ENCODE data around the gene MYL1. TPM values are rescaled to one million over a fixed set of nuclear protein-coding genes. Genes with fewer than 3 reads are reported as not detected.

Gene MYL1
- total and polyA plus RNA-seq, 2 of the 4 experiments (the other 2 are of a cell fraction) = not detected

DNA sequence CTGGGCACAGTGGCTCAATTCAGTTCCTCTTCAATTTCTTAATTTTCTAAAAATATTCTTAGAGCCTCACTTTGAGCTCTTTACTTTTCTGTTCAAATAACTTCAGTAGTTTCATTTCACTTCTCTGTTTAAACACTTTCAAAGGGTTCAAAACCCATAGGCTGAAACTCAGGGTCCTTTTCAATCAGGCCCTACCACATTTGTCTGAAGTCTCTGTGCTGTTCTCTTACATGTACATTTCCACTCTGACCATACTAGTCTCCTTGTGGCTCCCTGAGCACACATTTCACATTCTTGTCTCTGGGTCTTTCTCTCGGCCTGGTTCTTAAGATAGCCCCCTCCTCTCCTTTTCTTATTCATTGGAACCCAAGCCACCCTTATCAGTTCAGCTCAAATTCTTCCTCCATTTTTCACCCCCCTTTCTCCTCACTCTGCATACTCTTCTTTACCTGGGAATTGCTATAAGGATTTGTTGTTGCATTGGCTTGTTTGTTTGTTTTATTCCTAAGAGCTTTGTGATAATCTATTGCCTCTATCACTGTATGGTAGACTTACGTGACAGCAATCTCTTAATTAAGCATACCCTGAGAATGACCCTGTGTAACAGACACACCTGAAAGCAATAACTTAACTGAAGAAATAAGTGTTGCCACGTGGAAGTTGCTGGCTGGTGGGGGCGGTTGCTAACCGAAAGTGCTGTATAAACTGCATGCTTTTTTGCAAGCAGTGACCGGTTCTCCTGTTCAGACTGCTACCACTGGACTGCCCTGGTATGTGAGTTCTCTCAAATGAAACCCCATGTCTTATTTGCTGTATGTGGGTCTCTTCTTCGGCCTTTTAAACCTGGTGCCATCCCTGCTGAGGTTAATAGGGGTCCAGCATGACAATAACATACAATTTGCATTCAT lies 62.0 kb downstream of the MYL1 start:
- Histone ChIP-seq H2BK5ac (ENCODE audit: low read depth, low read length, poor library complexity, severe bottlenecking) (no peak overlapping the region), H4K8ac (ENCODE audit: low read depth in 2 of 2, low read length in 2 of 2) (no peak overlapping the region), H4K91ac (ENCODE audit: insufficient read depth, low read depth, low read length) (no peak overlapping the region), H3K4me2 (ENCODE audit: low read depth, low read length) (no peak overlapping the region), H4K5ac (ENCODE audit: low read depth, low read length) (no peak overlapping the region), H3K27me3 (ENCODE audit: control insufficient read depth, insufficient read depth, low read length) (no peaks in the 10 kb centered on the region), H2BK120ac (ENCODE audit: low read depth, low read length) (no peak overlapping the region), H2BK15ac (ENCODE audit: low read depth, low read length) (no peak overlapping the region), H3K36me3 (ENCODE audit: control insufficient read depth, insufficient read depth, low read length) (no peaks in the 10 kb centered on the region), H3K14ac (replicated peaks; ENCODE audit: low read depth, low read length) (no peak overlapping the region), H2AK5ac (ENCODE audit: low read depth, low read length) (no peak overlapping the region), H2AFZ (replicated peaks; ENCODE audit: low read length, poor library complexity) (no peak overlapping the region), H4K20me1 (ENCODE audit: insufficient read depth, low read length) (no peaks in the 10 kb centered on the region), H3K79me1 (ENCODE audit: low read depth in 1 of 2, low read length in 2 of 2) (no peaks in the 10 kb centered on the region), H3K4me1 (ENCODE audit: control insufficient read depth, insufficient read depth, low read length) (no peaks in the 10 kb centered on the region), H3K18ac (ENCODE audit: low read depth, low read length) (no peak overlapping the region), H3K4me3 (ENCODE audit: insufficient read depth, low read depth, low read length) (no peak overlapping the region), H3K9ac (ENCODE audit: low read depth, low read length) (no peak overlapping the region), H3K56ac (ENCODE audit: extremely low read depth, insufficient read depth, low read length) (no peak overlapping the region), H2BK20ac (ENCODE audit: low read depth, low read length) (no peak overlapping the region), H3K9me3 (ENCODE audit: control insufficient read depth, insufficient read depth, low read length) (no peaks in the 10 kb centered on the region), H3K4ac (ENCODE audit: low read depth, low read length) (no peak overlapping the region), H3K27ac (ENCODE audit: insufficient read depth, low read length) (no peak overlapping the region), H2AK9ac (replicated peaks; ENCODE audit: low read depth, low read length, poor library complexity) (no peak overlapping the region), H3K23ac (ENCODE audit: low read depth, low read length) (no peak overlapping the region), H3K9me1 (ENCODE audit: insufficient read depth, low read length) (no peaks in the 10 kb centered on the region)
- DNase-seq (no peak), ATAC-seq (ENCODE audit: low read depth) (no peak)
- dilution Hi-C loops (cut with HindIII; ENCODE audit: low sequenced_read_pairs, unreplicated experiment) = no loop called here
- ChIA-PET POLR2A (ENCODE audit: unreplicated experiment) (no interaction called here), CTCF (no interaction called here)
- WGBS, 2 experiments (ENCODE audit: extremely low coverage in 2 of 2, insufficient read length in 1 of 2) = 20% methylated on average over 1 of the region's 7 CpGs; no CpG with 5 or more reads in 1 of the 2 experiments
- intact Hi-C loops (cut with micrococcal nuclease) = no loop called here
- BruUV-seq (replicated peaks) = no TSS peak
- in situ Hi-C loops (cut with MboI; ENCODE audit: low sequenced_read_pairs) = no loop called here
- no peak for TF ChIP-seq RCOR1 (IDR thresholded peaks at IDR 0.05; ENCODE audit: insufficient replicate concordance, low read length)
- TF ChIP-seq BHLHE40 (IDR thresholded peaks at IDR 0.05; ENCODE audit: low read depth, low read length) = no peak
- no peak for TF ChIP-seq FOS (IDR thresholded peaks at IDR 0.05; ENCODE audit: low read depth, low read length)
- TF ChIP-seq CEBPB (IDR thresholded peaks at IDR 0.05; ENCODE audit: low read depth, low read length) = no peak

Measured in IMR-90 (cell line).